Left hindlimb (tissue), 1 donor: ENCODE results near the gene AQP1.

Experiments used
- DNase-seq: peaks from one replicate; pipeline ENCODE4 v3.0.0-alpha.2; 2018

Gene AQP1

DNA sequence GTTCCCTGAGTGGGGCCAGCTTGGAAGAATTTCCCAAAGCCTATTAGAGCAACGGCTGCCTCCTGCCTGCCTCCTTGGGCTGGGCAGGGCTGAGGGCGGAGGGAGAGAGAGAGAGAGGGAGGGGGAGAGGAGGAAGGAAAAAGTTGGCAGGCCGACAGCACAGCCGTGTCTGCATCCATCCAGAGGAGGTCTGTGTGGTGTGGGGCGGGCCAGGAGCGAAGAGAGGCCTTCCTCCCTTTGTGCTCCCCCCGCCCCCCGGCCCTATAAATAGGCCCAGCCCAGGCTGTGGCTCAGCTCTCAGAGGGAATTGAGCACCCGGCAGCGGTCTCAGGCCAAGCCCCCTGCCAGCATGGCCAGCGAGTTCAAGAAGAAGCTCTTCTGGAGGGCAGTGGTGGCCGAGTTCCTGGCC, at the start of gene AQP1:
Gene AQP1 (plus strand): TSS at position 293 of the 409 bp plus-strand sequence. CDS start 57 bp downstream, at position 350.
- DNase-seq = peak; percentile 94

DNA sequence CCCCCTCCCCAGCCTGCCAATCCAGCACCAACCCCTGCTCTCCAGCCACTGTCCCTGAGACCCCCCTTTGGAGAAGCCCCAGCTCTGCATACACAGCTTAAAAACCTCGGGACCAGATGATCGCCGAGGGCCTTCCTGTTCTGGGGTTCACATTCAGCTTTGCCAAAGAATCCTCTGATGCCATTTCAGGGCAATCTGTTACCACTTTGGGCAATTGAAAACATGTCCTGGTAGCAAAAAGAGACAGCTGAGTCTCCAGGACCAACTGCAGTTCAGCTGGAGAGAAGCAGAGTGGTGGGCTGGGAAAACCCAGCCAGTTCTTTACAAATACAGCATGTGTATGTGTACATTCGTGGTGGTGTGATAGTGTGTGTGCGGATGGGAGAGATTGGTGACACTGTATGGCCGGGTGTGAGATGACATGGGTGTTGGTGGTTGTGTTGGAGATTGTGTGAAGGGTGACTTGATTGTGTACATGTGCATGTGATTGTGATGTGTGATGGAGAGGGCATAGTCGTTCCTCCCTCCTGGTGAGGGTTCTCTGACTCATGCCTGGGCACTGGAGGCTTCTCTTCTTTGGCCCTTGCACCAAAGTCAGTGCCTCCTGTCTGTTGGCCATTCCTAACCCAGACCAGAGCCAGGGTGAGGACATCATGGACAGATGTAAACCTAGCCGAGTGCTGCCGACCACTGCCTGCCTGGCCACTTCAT, 48.5 kb upstream of the AQP1 start:
- no peak for DNase-seq

DNA sequence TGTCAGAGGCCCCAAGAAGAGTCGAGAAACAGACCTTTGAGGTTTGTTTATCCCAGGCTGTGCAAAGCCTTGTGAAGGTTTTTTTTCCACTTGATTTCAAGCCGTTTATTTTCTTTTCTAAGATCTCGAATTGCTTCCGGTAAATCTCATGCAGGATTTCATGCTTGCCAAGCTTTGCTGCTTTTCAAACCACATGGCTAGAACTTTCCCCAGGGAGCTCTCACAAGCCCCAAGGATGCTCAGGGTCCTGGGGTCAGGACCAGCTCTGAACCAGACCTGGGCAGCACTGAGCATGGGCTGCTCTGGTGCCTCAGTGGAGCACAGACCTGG, 48.0 kb upstream of the AQP1 start:
- DNase-seq = no peak

DNA sequence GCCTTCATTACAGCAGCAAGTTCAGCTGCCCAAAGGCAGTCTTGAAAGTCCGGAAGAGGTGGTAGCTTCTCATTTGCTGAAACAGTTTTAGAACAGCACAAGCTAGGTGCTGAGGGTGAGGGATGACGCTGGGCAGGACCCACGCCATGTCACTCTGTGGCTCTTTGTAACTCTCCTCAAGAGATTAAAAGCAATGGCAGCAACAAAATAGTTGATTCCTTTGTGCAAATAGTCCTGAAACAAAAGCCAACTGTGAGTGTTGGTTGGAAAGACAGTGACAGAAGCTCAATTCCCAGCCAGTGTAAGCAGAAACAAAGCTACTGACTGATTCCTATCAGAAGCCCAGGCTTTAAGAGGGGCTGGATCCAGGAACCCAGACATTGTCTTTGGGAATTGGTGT, 47.6 kb upstream of the AQP1 start:
- DNase-seq = no peak

DNA sequence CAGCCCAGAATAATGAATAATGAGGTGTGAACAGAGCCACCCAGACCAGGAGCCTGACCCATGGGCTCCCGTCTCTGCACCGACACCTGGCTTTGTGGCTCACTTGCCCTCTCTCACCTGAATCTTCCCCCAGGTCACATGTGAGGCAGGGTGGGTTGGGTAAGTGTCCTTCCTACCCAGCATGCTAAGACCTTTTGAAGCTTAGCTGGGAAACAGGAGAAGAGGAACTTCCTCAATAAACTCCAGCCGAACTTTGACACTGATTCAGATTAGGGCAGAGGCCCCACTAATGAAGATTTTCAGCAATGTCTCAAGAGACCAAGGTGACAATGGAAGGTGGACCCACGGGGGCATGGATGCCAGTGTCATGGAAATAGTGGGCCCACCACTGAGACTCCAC, 46.6 kb upstream of the AQP1 start:
- no peak for DNase-seq

DNA sequence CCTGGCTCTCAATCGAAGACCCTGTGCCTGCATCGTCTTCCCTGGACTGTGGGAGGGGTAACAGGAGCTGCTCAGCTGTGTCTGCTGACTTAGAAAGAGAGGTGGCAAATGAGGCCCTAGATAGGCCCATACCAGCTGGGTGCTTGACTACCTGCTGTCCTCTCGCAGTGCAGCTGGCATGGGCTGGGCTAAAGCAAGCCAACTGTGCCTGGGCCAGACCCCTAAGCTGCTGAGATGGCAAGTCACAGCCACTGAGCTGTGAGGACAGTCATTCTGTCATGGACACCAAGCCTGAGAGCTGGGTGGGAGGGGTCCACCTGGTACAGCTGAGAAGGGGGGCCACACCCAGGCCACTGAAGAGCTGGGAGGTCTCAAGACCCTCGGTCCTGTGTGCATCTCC, 45.8 kb upstream of the AQP1 start:
- no peak for DNase-seq

DNA sequence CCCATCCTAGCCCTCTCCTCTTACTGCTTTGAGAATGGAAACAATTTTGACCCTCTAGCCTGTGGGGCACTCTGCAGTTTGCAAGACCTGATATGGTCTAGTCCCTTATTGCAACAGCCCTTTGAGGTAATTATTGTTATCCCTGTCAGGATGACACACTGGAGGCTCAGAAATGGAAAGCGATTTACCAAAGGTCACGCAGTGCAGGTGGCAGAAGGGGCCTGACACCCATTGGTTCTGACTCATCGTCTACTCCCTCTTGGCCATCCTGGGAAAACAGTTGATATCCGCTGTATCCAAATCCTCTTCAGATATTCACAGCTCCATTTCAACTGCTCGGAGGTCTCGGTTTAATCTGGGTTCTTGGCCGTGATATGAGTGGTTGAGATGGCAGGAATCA, 44.7 kb upstream of the AQP1 start:
- no peak for DNase-seq

DNA sequence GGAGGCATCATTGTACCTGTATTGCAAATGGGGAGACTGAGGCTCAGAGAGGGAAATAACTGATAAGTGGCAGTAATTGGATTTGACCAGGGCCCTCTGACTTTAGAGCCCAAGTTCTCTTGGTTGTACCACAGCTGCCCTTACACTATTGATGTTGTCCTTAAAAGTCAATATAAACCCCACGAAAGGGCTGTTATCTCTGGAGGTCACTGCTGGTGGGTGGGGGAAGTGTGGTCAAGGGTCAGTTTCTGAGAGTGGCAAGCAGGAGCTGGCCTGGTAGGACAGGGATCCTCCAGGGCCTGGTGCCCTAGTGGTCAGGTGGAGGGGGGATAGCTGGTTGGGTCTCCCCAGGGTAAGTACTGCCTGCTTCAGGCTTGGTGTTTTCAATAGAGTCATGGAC, 44.2 kb upstream of the AQP1 start:
- DNase-seq = no peak

DNA sequence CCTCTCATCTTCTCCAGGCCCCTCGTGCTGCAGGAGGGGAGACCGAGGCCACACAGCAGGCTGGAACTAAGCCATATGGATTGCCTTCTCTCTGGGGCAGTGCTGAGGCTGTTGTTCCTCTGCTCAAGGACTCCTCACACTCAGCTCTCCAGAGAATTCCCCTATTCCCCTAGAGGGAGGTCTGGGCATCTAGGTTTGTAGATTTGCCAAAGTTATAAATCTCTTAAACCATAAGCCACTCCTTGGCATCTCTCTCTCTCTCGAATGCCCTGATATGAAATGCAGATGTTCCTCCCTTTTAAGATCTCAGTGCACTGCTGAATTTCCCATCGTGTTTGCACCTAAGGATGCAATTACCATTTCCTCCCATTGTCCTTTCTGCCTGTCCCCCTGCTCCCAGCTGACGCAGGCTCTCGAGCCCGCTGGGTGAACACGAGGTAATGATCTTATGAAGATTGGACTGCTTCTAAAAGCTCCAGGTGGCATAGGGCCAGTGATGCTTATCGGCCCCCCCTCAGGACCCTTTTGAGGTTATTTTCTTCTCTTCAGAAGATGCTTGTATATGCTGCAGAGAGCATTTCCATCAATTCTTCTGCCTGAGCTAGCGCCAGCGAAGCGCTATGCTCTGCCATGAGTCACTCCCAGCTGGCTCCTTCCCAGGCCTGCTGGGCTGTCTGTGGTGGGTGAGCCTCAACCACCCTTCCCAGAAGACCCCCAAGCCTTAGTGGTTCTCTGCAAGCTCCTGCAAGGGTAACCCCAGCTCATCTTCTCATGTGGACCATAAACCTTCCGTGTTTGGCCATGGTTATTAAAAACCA, 41.6 kb upstream of the AQP1 start:
- no peak for DNase-seq

DNA sequence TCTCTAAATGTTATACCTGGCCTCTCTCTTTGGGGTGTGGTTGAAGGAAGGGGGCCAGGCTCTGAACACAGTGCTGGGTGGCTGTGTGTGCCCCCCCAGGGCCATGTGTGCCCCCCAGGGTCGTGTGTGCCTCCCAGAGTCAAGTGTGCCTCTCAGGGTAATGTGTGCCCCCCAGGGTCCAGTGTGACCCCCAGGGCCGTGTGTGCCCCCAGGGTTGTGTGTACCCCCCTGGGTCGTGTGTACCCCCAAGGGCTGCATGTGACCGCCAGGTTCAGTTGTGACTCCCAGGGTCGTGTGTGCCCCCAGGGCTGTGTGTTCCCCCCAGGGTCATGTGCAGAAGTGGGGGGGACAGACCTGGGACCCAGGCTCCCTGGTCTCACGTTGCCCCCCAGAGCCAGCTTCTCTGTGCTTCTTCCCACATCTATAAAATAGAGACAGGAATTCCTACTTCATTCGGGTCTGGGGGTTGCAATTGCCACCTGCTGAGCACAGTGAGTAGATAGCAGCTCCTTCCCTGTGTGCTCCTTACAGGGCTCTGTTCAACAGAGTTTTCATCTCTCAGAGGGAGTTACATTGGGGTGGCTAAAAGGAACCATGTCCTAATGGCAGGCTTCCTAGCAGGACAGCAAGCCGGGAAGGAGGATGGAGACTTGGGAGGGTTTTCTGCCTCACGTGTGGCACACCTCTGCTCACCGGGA, 40.7 kb upstream of the AQP1 start:
- no peak for DNase-seq

DNA sequence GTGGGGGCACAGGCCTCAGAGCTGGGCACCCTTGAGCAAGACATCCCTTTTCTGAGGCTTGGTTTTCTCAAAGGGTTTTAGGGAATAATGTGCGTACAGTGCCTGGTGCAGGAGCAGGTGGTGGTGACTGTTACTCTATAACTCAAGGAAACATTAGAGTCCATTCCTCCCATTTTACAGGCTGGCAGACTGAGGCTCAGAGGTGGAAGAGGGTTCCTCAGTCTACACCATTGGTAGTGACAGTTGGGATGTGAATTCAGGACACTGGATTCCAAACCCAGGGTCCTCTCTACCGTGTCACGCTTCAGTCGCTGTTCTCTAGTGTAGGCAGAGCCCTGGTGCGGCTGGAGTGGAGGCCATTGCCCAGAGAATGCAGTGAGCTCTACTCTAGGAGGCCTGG, 40.0 kb upstream of the AQP1 start:
- no peak for DNase-seq

DNA sequence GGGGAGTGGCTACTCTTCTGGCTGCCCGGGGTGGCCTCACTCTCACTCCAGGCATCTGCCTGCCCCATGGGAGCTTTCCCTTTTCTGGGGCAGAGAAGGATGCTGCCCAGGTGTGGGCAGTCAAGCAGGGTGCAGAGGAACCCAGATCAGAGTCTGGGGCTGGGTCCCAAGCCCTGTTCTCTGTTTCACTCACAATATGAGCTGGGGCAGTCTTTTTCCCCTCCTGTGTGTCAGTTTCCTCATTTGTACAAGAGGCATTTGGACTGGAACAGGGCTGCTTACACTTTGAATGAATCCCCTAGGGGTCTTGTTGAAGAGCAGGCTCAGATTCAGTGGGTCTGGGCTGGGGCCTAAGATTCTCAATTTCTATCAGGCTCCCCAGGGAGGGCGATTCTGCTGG, 38.4 kb upstream of the AQP1 start:
- DNase-seq = no peak

DNA sequence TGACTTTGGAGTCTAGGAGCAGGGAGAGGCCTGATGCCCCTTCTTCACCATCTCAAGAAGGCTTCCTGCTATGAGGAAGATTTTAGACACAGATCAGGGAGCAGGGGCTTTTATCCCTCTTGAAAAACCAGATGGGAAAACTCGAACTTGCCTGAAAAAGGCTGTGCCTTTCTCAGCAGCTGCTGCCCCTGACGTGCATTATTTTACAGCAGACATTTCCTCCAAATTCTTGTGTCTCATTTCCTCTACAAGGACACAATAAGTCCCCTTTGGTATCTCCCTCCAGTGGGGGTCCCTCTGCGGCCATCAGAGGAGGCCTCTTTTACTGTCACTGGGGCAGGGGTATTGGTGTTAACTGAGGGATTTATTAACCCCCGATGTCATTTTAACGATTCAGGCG, 38.0 kb upstream of the AQP1 start:
- DNase-seq = no peak

DNA sequence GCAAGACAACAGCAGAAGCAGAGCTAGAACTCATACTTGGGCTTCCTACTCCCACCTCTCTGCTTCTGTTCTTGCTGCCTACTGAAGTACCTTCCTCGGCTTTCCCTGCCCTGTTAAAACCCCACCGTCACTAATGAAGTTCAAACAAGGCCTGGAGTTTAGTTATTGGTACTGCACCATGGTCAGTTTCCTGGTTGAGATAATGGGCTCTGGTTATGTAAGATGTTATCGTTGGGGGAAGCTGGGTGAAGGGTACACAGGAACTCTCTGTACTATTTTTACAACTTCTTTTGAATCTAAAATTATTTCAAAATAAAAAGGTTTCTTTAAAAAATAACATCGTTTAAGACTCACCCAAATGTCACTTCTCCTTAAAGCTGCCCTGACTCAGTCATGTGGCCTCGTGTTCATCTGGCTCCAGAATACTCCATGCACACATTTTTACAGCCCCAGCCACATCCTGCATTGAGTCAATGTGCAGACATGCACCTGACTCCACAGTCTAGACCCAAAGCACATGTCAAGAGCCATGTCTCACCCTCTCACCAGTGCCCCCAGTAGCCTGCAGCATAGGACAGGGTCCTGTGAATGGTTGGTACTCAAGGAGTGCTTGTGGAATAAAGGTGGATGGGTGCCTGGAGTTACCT, 36.9 kb upstream of the AQP1 start:
- no peak for DNase-seq

DNA sequence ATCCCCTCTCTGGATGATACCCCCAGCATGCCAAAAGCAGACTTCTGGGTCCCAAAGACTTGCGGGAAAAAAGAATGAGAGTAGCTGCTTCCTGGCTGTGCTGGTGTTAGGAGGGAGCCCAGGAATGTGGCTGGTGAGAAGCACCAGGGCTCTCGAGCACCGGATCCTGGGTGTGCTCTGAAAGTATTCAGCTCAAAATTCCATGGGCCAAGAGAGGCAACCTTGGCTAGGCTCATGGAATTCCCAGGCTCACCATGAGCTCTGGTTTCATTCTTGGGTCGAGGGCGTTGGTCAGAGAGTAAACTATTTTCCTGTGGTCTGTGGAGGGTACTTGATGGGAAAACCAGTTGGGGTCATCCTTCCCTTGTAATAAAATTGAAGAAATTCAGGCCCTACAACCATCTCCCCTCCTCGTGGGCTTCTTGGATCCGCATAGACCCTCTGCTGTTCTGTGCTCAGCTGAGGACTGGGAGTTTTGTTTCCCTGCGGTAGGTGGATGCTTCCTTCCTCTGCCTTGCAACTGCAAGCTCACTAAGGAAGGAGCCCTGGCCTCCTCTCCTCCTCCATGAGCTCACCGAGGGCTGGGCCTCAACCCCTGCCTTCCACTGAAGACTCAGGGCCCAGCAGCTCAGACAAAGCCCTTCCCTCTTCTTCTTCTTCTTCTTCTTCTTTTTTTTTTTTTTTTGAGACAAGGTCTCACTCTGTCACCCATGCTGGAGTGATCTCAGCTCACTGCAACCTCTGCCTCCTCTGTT, 34.5 kb upstream of the AQP1 start:
- DNase-seq = no peak

DNA sequence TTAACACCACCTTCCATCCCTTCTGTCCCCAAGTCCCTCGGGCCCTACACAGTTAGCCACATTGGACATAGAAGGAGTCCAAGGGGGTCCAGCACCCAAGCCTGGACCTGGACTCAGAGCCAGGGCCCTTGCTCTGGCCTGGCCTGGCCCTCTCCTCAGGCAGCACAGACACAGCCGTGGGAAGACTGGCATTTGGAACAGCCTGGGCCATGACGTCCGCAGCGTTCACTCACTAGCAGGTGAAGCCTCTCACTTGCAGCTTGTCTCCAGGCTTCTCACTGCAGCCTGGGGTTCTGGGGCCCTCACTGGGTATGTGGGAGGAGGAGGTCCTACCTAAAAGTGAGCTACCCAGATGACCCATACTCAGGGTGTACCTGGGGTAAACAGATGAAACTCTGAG, 33.7 kb upstream of the AQP1 start:
- DNase-seq = no peak

DNA sequence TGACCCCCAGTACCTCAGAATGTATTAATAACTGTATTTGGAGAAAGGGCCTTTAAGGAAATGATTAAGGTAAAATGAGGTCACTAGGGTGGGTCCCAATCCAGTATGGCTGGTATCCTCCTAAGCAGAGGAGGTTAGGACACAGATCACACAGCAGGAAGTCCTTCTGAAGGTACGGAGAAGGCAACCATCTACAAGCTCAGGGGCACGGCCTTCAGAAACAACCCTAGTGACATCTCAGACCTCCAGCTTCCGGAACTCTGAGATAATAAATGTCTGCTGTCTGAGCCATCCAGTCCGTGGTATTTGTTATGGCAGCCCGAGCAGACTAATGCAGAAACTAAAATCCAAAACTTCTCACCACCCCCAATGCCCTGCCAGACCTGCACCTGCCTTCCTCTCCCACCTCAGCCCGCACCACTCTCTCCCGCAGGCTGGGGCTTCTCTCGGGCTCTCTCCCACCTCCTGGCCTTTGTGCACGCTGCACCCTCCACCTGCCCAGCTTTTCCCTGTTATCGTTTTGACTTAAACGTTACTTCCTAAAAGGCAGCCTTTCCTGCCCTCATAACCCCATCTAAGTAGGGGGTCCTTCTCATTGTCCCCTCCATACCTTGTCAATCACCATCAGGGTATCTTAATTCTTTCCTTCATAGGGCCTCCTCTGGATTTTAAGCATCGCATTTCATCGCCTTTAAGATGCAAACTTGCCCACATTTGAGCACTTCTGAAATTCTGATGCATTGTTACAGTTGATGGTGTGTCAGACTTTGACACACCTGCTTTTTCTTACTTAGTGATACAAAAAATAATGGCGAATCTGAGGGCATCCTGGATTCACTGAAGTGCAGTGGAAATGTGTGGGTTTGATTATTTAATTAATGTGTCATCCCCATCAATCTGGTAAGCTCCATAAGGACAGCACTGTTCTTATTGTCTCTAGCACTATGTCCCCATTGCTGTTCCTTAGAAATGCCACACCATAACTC, 32.2 kb upstream of the AQP1 start:
- no peak for DNase-seq

DNA sequence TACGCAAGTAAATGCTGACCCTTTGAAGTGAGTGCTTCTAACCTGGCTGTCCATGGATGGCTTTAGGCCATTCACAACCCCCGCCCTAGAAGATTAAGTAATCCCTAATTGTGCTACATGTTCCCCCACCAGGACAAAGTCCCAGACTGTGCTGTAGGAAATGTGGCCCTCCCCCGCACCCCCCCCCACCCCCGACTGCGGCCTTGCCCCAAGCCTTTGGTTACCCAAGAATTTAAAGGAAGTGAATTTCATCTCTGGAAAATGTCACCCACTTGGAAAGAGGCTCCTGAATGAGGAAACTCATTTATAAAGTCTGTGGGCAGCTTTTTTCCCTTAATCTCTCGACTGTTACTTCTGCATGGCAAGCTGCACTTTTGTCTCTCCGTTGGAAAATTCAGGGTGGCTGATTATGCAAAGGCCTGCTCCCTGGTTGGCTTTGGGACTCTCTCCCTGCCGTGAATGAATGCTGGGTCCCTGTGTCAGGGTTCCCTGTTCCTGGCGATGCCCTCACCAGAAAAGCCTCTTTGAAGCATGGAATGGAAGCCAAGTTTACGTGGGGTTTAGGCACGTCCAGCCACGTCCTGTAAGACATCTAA, 31.4 kb upstream of the AQP1 start:
- no peak for DNase-seq

DNA sequence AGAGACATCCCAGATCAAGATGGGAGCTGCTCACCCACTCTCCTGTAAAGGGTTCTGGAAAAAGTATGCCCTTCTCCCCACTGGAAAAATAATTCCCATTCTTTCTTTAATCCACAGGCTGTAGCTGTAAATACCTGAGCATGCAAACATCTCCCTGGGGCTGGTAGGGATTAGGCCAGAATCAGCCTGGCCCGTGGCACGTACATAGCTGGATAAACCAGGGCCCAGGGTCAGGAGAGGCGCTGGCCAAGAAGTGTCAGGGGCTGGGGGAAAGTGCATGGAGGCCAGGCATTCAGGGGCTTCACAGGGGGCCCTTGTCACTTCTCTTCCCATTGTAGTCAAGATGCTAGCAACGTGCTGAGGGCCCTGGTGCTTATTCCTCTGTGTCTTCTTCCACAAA, 30.7 kb upstream of the AQP1 start:
- DNase-seq = no peak

DNA sequence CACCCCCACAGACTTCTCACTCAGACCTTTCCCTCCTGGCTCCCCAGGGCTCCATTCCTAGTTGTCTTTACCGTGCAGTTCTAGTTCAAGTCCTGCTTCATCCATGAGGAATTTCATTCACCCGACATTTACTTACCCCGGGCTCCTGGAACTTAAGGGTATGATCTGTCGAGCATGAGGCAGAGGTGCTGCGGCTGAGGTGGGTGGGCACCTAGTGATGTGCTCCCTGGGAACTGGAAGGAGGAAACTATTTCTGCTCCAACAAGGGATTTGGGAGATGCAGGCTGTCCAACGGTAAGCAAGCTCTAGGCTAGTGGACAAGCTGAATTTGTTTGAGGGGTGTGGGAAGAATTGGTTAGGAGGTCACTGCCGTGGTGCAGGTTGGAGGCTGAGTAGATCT, 30.2 kb upstream of the AQP1 start:
- no peak for DNase-seq

DNA sequence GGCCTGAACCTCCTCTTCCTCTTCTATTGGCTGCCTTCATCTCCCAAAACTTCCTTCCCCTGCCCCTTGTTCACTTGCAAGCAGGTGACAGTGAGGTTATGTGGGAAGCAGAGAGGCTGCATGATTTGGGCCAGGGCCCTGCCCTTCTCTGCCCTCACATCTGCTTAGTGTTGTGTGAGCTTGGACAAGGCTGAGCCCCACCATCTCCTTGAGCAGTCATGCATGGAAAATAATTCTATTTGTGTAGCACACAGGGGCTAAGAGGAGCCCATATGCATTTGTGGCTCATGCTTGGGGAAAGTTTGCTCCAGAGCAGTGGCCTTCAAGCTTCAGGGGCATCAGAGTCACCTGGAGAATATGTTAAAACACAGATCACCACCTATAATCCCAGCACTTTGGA, 26.8 kb upstream of the AQP1 start:
- no peak for DNase-seq
